ENCODE results near the gene KAT7. TPM values are rescaled to one million over a fixed set of nuclear protein-coding genes. Genes with fewer than 3 reads are reported as not detected.
A peak's percentile ranks its signal among the peaks of the same experiment; 100 is the strongest.

The KAT7 gene
- total RNA-seq, 1 donor from 2014 or later, result 34.9 TPM

GRCh38 chr17:49839455-49839854 lies 51.0 kb downstream of the KAT7 start:
- no peak for DNase-seq (ENCODE audit: low read depth)

GRCh38 chr17:49841548-49841947 lies 53.1 kb downstream of the KAT7 start:
- no peak for DNase-seq (ENCODE audit: low read depth)

DNA sequence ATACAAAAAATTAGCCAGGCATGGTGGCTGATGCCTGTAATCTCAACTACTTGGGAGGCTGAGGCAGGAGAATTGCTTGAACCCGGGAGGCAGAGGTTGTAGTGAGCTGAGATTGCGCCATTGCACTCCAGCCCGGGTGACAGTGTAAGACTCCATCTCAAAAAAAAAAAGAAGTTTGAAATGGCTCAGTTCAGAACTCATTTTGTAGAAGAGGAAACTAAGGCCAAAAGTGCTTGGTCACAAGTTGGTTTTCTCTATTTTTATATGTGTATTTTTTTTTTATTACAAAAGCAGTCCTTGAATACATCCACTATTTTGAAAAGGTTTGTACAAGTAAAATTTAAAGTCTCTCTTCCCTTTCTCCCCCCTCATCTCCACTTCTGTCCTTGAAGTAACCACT lies 53.9 kb downstream of the KAT7 start:
- no peak for DNase-seq (ENCODE audit: low read depth)

GRCh38 chr17:49842846-49843245 lies 54.4 kb downstream of the KAT7 start:
- no peak for DNase-seq (ENCODE audit: low read depth)

GRCh38 chr17:49843774-49844350 lies 55.4 kb downstream of the KAT7 start:
- no peak for DNase-seq (ENCODE audit: low read depth)

DNA sequence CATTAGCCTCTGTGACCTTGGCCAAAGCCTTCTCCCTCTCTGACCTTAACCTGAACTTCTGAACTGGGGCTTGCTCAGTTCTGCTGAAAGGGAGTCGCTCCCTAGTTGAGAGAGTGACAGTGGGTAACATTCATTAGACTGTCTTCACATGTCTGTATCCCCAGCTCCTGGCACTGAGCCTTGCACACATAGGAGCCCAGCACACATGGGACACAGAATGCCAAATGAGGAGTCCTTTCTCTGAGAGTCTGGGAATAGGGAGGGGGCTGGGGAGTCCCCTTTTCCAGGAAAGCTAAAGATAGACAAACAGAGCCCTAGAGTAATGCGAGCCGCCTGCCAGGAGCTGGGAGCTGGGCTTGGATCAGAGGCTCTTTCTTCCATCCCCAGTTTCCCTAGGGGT lies 56.8 kb downstream of the KAT7 start:
- DNase-seq (ENCODE audit: low read depth), result peak; percentile 60

DNA sequence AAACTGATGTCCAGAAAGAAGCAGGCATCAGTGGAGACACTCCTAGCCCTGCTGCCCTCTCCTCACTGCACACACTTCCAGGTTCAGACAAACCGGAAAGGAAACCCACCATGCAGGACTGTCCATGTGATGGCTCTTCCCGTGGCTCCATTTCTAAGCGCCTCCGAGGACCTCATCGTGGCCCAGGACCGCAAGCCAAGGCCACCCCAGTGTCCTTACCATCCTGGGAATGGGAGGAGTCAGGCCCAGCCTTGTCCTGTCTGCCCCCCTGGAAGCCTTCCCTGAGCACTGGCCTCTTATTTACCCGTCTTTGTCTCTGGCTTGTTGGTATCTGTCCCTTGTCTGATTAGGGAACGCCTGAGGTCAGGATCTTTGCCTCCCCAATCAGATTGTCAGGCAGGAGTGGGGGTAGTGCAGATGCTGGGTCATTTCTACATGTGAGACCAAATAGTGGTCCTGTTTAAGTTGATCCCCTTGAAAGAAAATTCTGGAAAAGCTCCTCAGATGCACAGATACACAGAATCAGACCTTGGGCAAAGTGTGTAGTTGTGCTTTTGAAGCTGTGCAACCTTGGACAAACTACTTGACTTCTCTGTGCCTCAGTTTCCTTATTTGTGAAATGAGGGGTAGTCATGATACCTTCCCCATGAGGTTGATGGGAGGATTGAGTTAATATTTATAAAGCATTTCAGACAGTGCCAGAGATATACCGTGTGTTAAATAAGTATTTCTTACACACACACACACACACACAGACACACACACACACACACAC lies 58.6 kb downstream of the KAT7 start:
- DNase-seq (ENCODE audit: low read depth), result no peak

GRCh38 chr17:49848019-49848473 lies 59.6 kb downstream of the KAT7 start, which contains the start of gene TAC4:
TAC4 (minus strand) TSS chr17:49848069; CDS start chr17:49848017, 52 bp downstream.
- no peak for DNase-seq (ENCODE audit: low read depth)

GRCh38 chr17:49848739-49849138 lies 60.3 kb downstream of the KAT7 start:
- peak; percentile 36 for DNase-seq (ENCODE audit: low read depth)

DNA sequence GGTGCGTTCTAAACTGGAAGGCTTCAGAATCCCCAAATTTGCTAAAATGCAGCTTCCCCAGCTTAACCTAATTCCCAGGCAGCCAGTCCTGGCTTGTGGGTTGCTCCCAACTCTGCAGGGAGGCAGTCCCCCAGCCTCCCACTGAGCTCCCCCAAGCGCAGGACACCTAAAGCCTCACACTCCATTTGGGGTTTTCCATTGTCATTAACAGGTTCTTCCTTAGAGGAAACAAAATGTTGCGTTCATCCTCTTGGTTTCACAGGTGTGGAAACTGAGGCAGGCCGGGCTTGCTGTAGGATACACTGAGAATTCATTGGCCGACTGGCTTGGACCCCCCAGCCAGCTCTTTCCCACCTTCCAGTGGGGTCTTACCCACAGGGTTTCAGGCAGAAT lies 61.7 kb downstream of the KAT7 start:
- DNase-seq (ENCODE audit: low read depth), result no peak

DNA sequence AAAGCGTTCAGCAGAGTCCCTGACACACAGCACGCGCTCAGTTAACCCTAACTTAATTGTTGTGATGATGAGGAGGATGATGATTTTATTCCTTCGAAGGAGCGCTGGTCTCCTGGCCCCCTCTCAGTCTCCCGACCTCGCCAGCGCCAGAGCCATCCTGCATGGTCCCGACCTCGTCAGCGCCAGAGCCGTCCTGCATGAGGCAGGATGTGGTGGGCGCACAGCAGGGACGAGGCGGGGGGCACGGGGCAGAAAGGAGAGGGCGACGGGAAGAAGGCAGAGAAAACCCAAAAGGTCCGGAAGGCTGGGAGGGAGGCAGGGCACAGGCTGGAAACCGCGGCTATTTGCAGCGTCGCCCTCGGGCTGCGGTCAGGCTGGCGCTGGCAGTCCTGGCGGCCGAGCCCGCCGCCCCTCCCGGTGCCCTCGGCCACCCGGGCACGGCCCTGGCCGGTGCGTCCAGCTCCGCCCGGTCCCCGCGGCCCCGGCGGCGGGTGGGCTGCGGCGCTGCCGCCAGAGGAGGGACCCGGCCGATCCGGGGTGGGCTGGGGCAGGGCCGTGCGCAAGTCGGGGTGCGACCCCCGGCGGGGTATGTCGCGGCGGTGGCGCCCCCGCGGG lies 62.4 kb downstream of the KAT7 start:
- DNase-seq (ENCODE audit: low read depth), result peak; percentile 73

DNA sequence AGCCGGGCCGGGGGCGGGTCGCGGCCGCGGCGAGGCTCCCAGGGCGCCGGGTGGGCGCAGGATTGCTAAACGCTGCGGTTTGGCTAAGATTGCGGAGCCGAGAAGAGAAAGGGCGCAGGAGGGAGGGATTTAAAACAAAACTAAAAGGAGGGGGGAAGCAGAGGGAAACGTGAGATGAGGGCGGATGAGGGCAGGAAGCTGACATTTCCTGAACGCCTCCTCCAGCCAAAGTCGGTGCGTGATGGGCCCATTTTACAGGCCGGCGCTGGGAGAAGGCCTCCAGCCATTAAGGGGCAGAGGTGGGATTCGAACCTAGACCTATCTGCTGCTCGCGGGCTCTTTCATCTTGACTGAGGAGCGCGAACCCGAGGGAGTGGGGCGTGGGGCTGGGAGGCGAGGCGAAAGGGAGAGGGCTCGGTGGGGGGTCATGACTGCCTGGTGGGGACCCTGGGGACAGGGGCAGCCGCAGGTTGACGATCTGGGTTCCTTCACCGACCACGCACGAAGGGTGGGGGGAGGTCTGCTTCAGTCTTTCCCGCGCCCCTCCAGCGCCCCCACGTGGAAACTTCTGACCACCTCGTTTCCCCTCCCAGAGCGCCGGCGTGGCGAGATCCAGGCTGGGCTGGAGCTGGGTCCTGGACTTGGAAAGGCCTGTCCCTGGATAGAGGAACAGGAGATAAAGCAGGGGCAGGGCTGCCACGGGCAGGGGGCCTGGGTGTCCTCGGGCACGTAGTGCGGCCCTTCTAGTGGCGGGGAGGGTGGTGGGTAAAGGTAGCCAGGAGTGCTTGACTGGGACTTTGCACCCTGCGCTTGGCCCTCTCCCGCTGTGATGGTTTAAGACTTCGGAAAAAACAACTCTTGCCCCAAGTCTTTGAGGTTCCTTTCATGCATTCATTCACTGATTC lies 63.2 kb downstream of the KAT7 start:
- DNase-seq (ENCODE audit: low read depth), result peak; percentile 78

- no peak for DNase-seq (ENCODE audit: low read depth)
These were observed 65.1 kb downstream of the KAT7 start for GRCh38 chr17:49853470-49854015.

DNA sequence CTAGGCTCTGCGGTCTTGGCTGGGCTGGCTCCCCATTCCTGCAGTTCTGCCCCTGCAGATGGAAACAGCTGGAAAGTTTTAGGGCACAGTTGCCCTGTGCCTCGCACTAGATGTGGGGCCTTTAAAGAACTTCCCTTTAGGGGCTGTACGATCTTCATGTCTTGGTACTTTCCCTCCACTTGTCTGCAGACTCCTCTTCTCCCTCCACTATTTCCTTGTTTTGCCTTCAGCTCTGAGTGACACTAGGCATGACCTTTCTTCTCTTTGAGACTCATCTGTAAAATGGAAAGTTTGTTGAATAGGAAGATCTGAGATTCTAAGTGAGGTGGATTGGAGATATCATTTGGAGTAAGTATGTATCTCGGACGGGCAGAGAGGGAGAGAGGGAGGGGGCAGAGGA lies 65.6 kb downstream of the KAT7 start:
- no peak for DNase-seq (ENCODE audit: low read depth)

DNA sequence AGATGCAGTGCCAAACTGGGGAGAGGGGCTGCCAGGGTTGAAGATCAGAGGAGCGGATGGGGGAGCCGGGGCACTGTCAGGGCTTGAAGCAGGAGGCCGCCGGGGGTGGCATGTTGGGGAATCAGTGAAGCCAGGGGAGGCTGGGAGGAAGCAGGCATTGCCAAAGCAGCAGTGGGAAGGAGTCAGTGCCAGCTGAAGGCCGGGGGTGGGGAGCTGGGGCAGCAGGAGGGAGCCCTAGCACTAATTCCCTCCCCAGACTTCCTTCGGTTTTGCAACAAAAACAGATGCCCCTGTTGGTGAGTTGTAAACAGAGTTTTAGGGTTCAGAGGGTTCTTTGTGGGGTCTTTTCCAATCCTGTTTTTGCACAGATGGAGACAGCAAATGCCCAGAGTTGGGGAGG lies 70.3 kb downstream of the KAT7 start:
- DNase-seq (ENCODE audit: low read depth), result no peak

GRCh38 chr17:49859991-49860953 lies 71.8 kb downstream of the KAT7 start:
- DNase-seq (ENCODE audit: low read depth), result peak; percentile 35

GRCh38 chr17:49861150-49861884 lies 72.8 kb downstream of the KAT7 start:
- peak; percentile 40 for DNase-seq (ENCODE audit: low read depth)

DNA sequence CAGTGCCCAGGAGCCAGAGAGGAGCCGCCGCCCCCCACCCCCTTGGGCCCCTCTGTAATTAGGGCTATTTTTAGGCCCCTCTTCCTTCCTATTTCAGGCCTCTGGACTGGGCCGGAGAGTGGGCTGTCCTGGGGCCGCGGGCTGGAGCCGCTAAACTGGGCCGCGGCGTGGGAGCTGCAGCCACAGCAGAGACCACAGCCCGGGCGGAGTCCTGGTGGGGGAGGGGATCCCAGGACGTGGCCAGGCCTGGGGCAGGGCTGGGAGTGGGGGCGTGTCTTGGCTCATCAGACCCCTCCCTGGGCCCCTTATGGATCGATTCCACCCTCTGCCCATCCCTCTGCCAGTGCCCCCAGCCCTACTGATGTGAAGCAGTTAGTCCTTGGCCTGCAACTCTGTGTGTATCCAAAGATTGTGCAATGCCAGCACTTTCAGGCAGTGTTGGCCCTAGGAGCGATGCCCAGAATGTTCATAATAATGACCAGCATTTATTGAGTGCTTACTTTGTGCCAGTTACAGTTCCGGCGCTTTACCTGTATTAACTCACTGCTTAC lies 74.4 kb downstream of the KAT7 start:
- DNase-seq (ENCODE audit: low read depth), result peak; percentile 40

DNA sequence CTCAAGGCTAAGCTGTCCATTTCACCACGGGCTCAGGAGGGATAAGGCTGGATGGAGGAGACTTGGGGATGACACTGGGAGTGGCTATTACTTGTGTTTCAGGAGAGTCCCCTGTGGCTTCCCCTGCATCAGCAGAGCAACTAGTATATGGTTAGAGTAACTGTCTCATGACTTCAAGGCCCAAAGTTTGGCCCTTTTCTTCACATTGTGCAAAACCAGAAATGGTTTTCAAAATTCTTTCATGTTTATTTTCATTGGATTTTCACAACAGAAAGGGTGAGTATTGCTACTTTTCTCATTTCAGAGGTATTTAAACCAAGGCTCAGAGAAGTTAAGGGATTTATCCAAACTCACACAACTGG lies 77.5 kb downstream of the KAT7 start:
- no peak for DNase-seq (ENCODE audit: low read depth)

Data from myocyte (in vitro differentiated cells).